Subcutaneous abdominal adipose tissue (tissue), 5 donors: ENCODE measurements around the gene RPS6KB1.
"Not testable (repeated sequence)": the region's sequence is repeated elsewhere in the genome, so short reads cannot be mapped to it uniquely, and the experiment has no call there.

Source experiments
- H3K27ac ChIP-seq: one replicate; pipeline ENCODE4 v1.7.0; 2013; ENCODE audit warnings: low read depth, mild to moderate bottlenecking, inconsistent platforms, low read length, moderate library complexity
- H3K27me3 ChIP-seq, 5 donors: one replicate each; pipeline ENCODE4 v1.7.0; 2013; ENCODE audit warnings: low read length in 5 of 5, inconsistent platforms in 1 of 5; ENCODE audit not compliant: control insufficient read depth in 5 of 5, insufficient read depth in 4 of 5
- H3K36me3 ChIP-seq, 5 donors: one replicate each; pipeline ENCODE4 v1.7.0; 2013; ENCODE audit warnings: low read length in 5 of 5; ENCODE audit not compliant: control insufficient read depth in 5 of 5, insufficient read depth in 5 of 5
- H3K4me1 ChIP-seq, 5 donors: one replicate each; pipeline ENCODE4 v1.7.0; 2013; ENCODE audit warnings: low read length in 5 of 5, mild to moderate bottlenecking in 3 of 5, moderate library complexity in 1 of 5; ENCODE audit not compliant: control insufficient read depth in 5 of 5, insufficient read depth in 5 of 5
- H3K4me3 ChIP-seq, 5 donors: one replicate each; pipeline ENCODE4 v1.7.0; 2013; ENCODE audit warnings: low read length in 5 of 5, low read depth in 1 of 5
- H3K9ac ChIP-seq, 5 donors: one replicate each; pipeline ENCODE4 v1.7.0; 2013; ENCODE audit warnings: low read length in 5 of 5, mild to moderate bottlenecking in 4 of 5, moderate library complexity in 3 of 5
- H3K9me3 ChIP-seq, 5 donors: one replicate each; pipeline ENCODE4 v1.7.0; 2013; ENCODE audit warnings: low read length in 5 of 5; ENCODE audit not compliant: control insufficient read depth in 5 of 5
- donor health status: healthy.
- donor health status: healthy.
- donor health status: healthy.
- donor health status: healthy.
- donor health status: healthy.

RPS6KB1 gene

GRCh38 chr17:59930121-59930520, 37.2 kb downstream of the RPS6KB1 start:
- not testable (repeated sequence) for H3K9me3 ChIP-seq, H3K4me3 ChIP-seq, H3K4me1 ChIP-seq, H3K27ac ChIP-seq, H3K9ac ChIP-seq, H3K27me3 ChIP-seq
- H3K36me3 ChIP-seq, result peaks cover 34 to 71% (median 46%) of the 10 kb centered on the region in 5 donors

- peaks cover 30 to 73% (median 48%) of the 10 kb centered on the region in 5 donors for H3K36me3 ChIP-seq
- H3K4me3 ChIP-seq, H3K4me1 ChIP-seq, H3K27me3 ChIP-seq, H3K9ac ChIP-seq, H3K27ac ChIP-seq, H3K9me3 ChIP-seq: not testable (repeated sequence)
Observed at GRCh38 chr17:59930768-59931167, 37.8 kb downstream of the RPS6KB1 start.

DNA sequence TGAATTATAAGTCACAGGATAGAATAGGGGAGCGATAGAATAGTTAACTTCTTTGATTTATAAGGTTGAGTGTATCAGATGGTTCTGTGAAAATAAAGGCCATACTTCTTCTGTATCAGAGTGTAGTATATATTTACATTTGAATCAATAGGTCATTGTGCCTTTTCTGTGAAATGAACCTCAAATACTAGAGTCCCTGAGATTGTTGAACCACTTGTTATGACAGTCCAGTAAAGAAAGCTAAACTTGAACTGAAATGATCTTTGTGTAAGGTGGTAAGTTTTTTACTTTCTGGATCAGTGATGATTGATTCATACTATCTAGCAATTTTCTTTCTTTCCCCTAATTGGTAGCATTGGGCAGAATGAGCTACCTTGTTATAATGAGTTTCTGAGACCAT, 40.4 kb downstream of the RPS6KB1 start:
- not testable (repeated sequence) for H3K4me3 ChIP-seq, H3K4me1 ChIP-seq, H3K9me3 ChIP-seq, H3K27me3 ChIP-seq, H3K27ac ChIP-seq, H3K9ac ChIP-seq
- H3K36me3 ChIP-seq, result peaks cover 32 to 80% (median 55%) of the 10 kb centered on the region in 5 donors

- H3K27ac ChIP-seq, H3K27me3 ChIP-seq, H3K9me3 ChIP-seq, H3K4me1 ChIP-seq, H3K9ac ChIP-seq, H3K4me3 ChIP-seq: not testable (repeated sequence)
- H3K36me3 ChIP-seq, result peaks cover 19 to 72% (median 50%) of the 10 kb centered on the region in 5 donors
Observed at GRCh38 chr17:59940697-59941096, 47.8 kb downstream of the RPS6KB1 start.

DNA sequence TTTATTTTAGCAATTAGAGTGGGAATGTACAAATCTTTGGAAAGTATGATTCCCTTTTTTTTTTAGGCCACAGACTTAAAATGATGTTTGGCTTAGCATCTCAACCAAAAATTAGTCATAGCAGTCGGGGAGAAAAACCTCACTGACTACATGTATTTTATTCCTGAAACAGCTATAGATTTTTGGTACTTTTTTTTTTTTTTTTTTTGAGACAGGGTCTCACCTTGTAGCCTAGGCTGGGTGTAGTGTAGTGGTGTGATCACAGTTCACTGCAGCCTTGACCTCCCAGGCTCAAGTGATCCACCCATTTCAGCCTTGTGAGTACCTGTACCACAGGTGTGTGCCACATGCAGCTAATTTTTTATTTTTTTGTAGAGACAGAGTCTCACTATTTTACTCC, 48.2 kb downstream of the RPS6KB1 start:
- Histone ChIP-seq H3K4me1 (peaks cover 0 to 2% (median 0%) of the 10 kb centered on the region in 5 donors), H3K27ac (no peak overlapping the region), H3K36me3 (peaks cover 23 to 72% (median 50%) of the 10 kb centered on the region in 5 donors), H3K9ac (no peak overlapping the region), H3K27me3 (no peaks in the 10 kb centered on the region), H3K9me3 (no peaks in the 10 kb centered on the region), H3K4me3 (no peak overlapping the region)

GRCh38 chr17:59946433-59946832, 53.5 kb downstream of the RPS6KB1 start:
- not testable (repeated sequence) for H3K9me3 ChIP-seq, H3K4me3 ChIP-seq, H3K27ac ChIP-seq, H3K4me1 ChIP-seq, H3K27me3 ChIP-seq, H3K9ac ChIP-seq
- peaks cover 30 to 56% (median 35%) of the 10 kb centered on the region in 5 donors for H3K36me3 ChIP-seq

DNA sequence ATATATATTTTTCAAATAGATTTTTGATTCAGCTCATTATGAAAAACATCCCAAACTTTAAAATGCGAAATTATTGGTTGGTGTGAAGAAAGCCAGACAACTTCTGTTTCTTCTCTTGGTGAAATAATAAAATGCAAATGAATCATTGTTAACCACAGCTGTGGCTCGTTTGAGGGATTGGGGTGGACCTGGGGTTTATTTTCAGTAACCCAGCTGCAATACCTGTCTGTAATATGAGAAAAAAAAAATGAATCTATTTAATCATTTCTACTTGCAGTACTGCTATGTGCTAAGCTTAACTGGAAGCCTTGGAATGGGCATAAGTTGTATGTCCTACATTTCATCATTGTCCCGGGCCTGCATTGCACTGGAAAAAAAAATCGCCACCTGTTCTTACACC, 54.4 kb downstream of the RPS6KB1 start:
- not testable (repeated sequence) for H3K4me1 ChIP-seq, H3K27ac ChIP-seq, H3K4me3 ChIP-seq, H3K9me3 ChIP-seq, H3K9ac ChIP-seq, H3K27me3 ChIP-seq
- peaks cover 25 to 51% (median 35%) of the 10 kb centered on the region in 5 donors for H3K36me3 ChIP-seq

DNA sequence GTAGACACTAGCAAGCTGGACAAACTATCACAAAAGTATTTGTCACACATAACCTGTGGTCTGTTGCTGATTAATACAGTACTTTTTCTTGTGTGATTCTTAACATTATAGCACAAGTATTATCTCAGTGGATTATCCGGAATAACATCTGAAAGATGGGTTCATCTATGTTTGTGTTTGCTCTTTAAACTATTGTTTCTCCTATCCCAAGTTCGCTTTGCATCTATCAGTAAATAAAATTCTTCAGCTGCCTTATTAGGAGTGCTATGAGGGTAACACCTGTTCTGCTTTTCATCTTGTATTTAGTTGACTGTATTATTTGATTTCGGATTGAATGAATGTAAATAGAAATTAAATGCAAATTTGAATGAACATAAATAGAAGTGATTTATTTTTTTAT, 57.1 kb downstream of the RPS6KB1 start:
- no peaks in the 10 kb centered on the region for H3K9me3 ChIP-seq
- H3K27ac ChIP-seq, result no peak overlapping the region
- H3K27me3 ChIP-seq, result no peaks in the 10 kb centered on the region
- H3K4me1 ChIP-seq, result no peaks in the 10 kb centered on the region
- H3K9ac ChIP-seq, result no peak overlapping the region
- H3K36me3 ChIP-seq, result peaks cover 22 to 44% (median 32%) of the 10 kb centered on the region in 5 donors
- no peak overlapping the region for H3K4me3 ChIP-seq

DNA sequence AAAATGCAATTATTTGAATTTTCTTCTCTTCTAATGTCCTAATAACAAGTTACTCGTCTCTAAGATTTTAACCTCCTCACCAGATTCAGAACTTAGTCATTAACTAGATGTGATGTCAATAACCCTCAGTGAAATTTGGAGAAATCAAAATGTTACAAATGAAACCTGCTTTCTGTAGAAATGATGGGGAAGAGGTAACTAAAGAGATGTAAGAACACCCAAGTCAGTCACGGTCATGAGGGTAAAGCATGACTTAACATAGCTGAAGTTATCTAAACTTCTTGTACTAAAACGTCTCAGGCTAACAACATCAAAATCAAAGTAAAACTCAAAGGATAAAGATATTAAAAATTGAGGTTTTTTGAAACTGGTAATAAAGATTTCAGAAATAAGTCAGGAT, 61.9 kb downstream of the RPS6KB1 start:
- Histone ChIP-seq H3K4me3 (no peak overlapping the region), H3K9me3 (no peaks in the 10 kb centered on the region), H3K36me3 (peaks cover 11 to 46% (median 43%) of the 10 kb centered on the region in 5 donors), H3K9ac (no peak overlapping the region), H3K27ac (no peak overlapping the region), H3K4me1 (no peaks in the 10 kb centered on the region), H3K27me3 (no peaks in the 10 kb centered on the region)

DNA sequence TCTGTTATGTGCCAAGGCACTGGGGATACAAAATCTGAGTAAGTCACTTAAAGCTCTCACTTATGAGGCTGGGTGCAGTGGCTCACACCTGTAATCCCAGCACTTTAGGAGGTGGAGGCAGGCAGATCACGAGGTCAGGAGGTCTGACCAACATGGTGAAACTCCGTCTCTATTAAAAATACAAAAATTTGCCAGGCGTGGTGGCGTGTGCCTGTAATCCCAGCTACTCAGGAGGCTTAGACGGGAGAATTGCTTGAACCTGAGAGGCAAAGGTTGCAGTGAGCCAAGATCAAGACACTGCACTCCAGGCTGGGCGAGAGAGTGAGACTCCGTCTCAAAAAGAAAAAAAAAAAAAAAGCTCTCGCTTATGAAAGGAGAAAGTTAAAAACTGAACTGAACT, 66.7 kb downstream of the RPS6KB1 start:
- H3K27ac ChIP-seq, H3K9ac ChIP-seq, H3K4me3 ChIP-seq, H3K27me3 ChIP-seq, H3K9me3 ChIP-seq: not testable (repeated sequence)
- H3K4me1 ChIP-seq, result peaks cover 5 to 18% (median 14%) of the 10 kb centered on the region in 5 donors
- peaks cover 11 to 40% (median 24%) of the 10 kb centered on the region in 5 donors for H3K36me3 ChIP-seq
